HG03520 (cell line): Measurements from ENCODE around the gene SMKR1.
"Not testable (repeated sequence)": the region's sequence is repeated elsewhere in the genome, so short reads cannot be mapped to it uniquely, and the experiment has no call there.

Source experiments
- ATAC-seq: cut with Tn5 transposase; IDR thresholded peaks from one replicate; pipeline ENCODE4 v1.9.1; 2021; ENCODE audit warnings: mild to moderate bottlenecking, moderate library complexity; ENCODE audit not compliant: unreplicated experiment

Gene SMKR1

GRCh38 chr7:129501760-129502707 lies at the start of gene SMKR1:
Gene SMKR1 (plus strand): TSS chr7:129502531. CDS start chr7:129502825, 294 bp downstream.
- peak; percentile 88 for ATAC-seq

GRCh38 chr7:129452589-129453231 lies 49.6 kb upstream of the SMKR1 start:
- no peak for ATAC-seq

GRCh38 chr7:129453510-129454248 lies 48.7 kb upstream of the SMKR1 start:
- no peak for ATAC-seq

GRCh38 chr7:129454249-129454551 lies 48.1 kb upstream of the SMKR1 start:
- no peak for ATAC-seq

GRCh38 chr7:129456421-129456820 lies 45.9 kb upstream of the SMKR1 start:
- ATAC-seq = no peak

GRCh38 chr7:129457101-129457500 lies 45.2 kb upstream of the SMKR1 start:
- ATAC-seq = no peak

- no peak for ATAC-seq
These were observed 44.2 kb upstream of the SMKR1 start for GRCh38 chr7:129458171-129458570.

GRCh38 chr7:129461809-129462208 lies 40.5 kb upstream of the SMKR1 start:
- no peak for ATAC-seq

GRCh38 chr7:129462420-129462819 lies 39.9 kb upstream of the SMKR1 start:
- no peak for ATAC-seq

GRCh38 chr7:129464194-129464593 lies 38.1 kb upstream of the SMKR1 start:
- no peak for ATAC-seq

- ATAC-seq = no peak
These were observed 37.3 kb upstream of the SMKR1 start for GRCh38 chr7:129465080-129465479.

- no peak for ATAC-seq
These were observed 35.5 kb upstream of the SMKR1 start for GRCh38 chr7:129466796-129467195.

GRCh38 chr7:129468087-129468486 lies 34.2 kb upstream of the SMKR1 start:
- no peak for ATAC-seq

- ATAC-seq = no peak
These were observed 33.8 kb upstream of the SMKR1 start for GRCh38 chr7:129468547-129468946.

- no peak for ATAC-seq
These were observed 32.4 kb upstream of the SMKR1 start for GRCh38 chr7:129469930-129470329.

GRCh38 chr7:129470411-129470810 lies 31.9 kb upstream of the SMKR1 start:
- no peak for ATAC-seq

GRCh38 chr7:129471402-129471827 lies 30.9 kb upstream of the SMKR1 start:
- ATAC-seq = no peak

- ATAC-seq = not testable (repeated sequence)
These were observed 26.4 kb upstream of the SMKR1 start for GRCh38 chr7:129475931-129476330.

- ATAC-seq = not testable (repeated sequence)
These were observed 25.9 kb upstream of the SMKR1 start for GRCh38 chr7:129476398-129476797.

- no peak for ATAC-seq
These were observed 22.5 kb upstream of the SMKR1 start for GRCh38 chr7:129479831-129480230.

GRCh38 chr7:129480674-129481363 lies 21.5 kb upstream of the SMKR1 start:
- ATAC-seq = no peak
